B cell (primary cell): ENCODE measurements around the gene CSMD2. TPM values are rescaled to one million over a fixed set of nuclear protein-coding genes. Genes with fewer than 3 reads are reported as not detected.

ENCODE experiments used
- ATAC-seq: fragments of 200-7000 bp; cut with Tn5 transposase; one replicate; pipeline ENCODE4 v1.10.0; 2021; ENCODE audit warnings: low read depth, mild to moderate bottlenecking, moderate number of reproducible peaks, moderate library complexity
- CTCF ChIA-PET: fragments of 350-600 bp; sonication (Branson Sonifier 250); formaldehyde crosslinking; loops from one replicate; lab custom pipeline; 2021; ENCODE audit warnings: antibody characterized with exemption, inconsistent platforms; lab: Charles Lee
- POLR2A ChIA-PET: fragments of 350-600 bp; sonication (Branson Sonifier 250); formaldehyde crosslinking; loops from one replicate; lab custom pipeline; 2021; ENCODE audit warnings: antibody characterized with exemption; lab: Charles Lee
- DNase-seq: peaks from one replicate; pipeline ENCODE4 v3.0.0; 2013
- H2AFZ ChIP-seq: 2 replicates; pipeline ENCODE4 v1.6.1; 2012; ENCODE audit warnings: mild to moderate bottlenecking, low read depth, low read length; ENCODE audit not compliant: insufficient read depth, poor library complexity, severe bottlenecking
- H3K27ac ChIP-seq, 2 donors: 1 replicate in 1 of 2; 2 replicates in 1 of 2; pipeline ENCODE4 v1.5.1; 2012 to 2013; ENCODE audit warnings: low read length in 2 of 2, mild to moderate bottlenecking in 2 of 2, moderate library complexity in 1 of 2
- H3K27me3 ChIP-seq, 4 experiments: fragments of 200-600 bp in 1 of 4; sonication (generic) in 1 of 4; replicated peaks in 1 of 4; 1 replicate in 2 of 4; 2 replicates in 2 of 4; pipeline versions ENCODE4 v1.6.1 to v1.7.0; 2013 to 2016; ENCODE audit warnings: low read length in 3 of 4, mild to moderate bottlenecking in 2 of 4, mixed read lengths in 1 of 4, moderate library complexity in 1 of 4; ENCODE audit not compliant: insufficient read depth in 4 of 4, control insufficient read depth in 3 of 4; ENCODE audit errors: control extremely low read depth in 1 of 4
- H3K36me3 ChIP-seq, 2 experiments: replicated peaks in 1 of 2; 1 replicate in 1 of 2; 2 replicates in 1 of 2; pipeline versions ENCODE4 v1.6.1 to v1.7.1; 2013; ENCODE audit warnings: low read length in 1 of 2; ENCODE audit not compliant: insufficient read depth in 2 of 2, control insufficient read depth in 1 of 2; ENCODE audit errors: control extremely low read depth in 1 of 2, extremely low read depth in 1 of 2
- H3K4me1 ChIP-seq, 2 donors: fragments of 200-600 bp in 1 of 2; sonication (generic) in 1 of 2; 1 replicate in 1 of 2; 2 replicates in 1 of 2; pipeline versions ENCODE4 v1.5.1 to v1.6.1; 2013 to 2017; ENCODE audit warnings: low read length in 2 of 2; ENCODE audit not compliant: control insufficient read depth in 2 of 2, insufficient read depth in 2 of 2
- H3K4me2 ChIP-seq: replicated peaks from 2 replicates; pipeline ENCODE3; 2012; ENCODE audit warnings: mild to moderate bottlenecking, low read depth, low read length; ENCODE audit not compliant: poor library complexity, severe bottlenecking
- H3K4me3 ChIP-seq, 5 experiments: fragments of 200-600 bp in 1 of 5; sonication (generic) in 1 of 5; 1 replicate in 3 of 5; 2 replicates in 2 of 5; pipeline versions ENCODE4 v1.5.1 to v1.7.0; 2011 to 2016; ENCODE audit warnings: low read length in 4 of 5, mild to moderate bottlenecking in 4 of 5, low read depth in 2 of 5, control low read depth in 1 of 5, moderate library complexity in 1 of 5; ENCODE audit not compliant: insufficient read depth in 1 of 5; ENCODE audit errors: control extremely low read depth in 1 of 5, extremely low read depth in 1 of 5
- H3K79me2 ChIP-seq: fragments of 200-600 bp; sonication (generic); one replicate; pipeline ENCODE4 v1.6.0; 2016; ENCODE audit warnings: low read length; ENCODE audit not compliant: control insufficient read depth, insufficient read depth
- H3K9ac ChIP-seq: fragments of 200-600 bp; sonication (generic); 2 replicates; pipeline ENCODE4 v1.6.1; 2017; ENCODE audit warnings: mild to moderate bottlenecking, low read length, moderate library complexity
- H3K9me3 ChIP-seq, 3 donors: one replicate each; pipeline versions ENCODE4 v1.6.1 to v1.7.1; 2013; ENCODE audit warnings: low read length in 2 of 3; ENCODE audit not compliant: control insufficient read depth in 2 of 3, insufficient read depth in 1 of 3; ENCODE audit errors: control extremely low read depth in 1 of 3
- H4K20me1 ChIP-seq: 2 replicates; pipeline ENCODE4 v1.6.0; 2012; ENCODE audit warnings: mild to moderate bottlenecking, low read length; ENCODE audit not compliant: insufficient read depth, control insufficient read depth, poor library complexity, severe bottlenecking
- H3K27ac Mint-ChIP-seq: one replicate; pipeline ENCODE4 v1.8.0; 2021; ENCODE audit warnings: mixed read lengths
- H3K27me3 Mint-ChIP-seq: one replicate; pipeline ENCODE4 v1.8.0; 2021; ENCODE audit warnings: mixed read lengths
- H3K4me1 Mint-ChIP-seq: one replicate; pipeline ENCODE4 v1.8.0; 2021; ENCODE audit warnings: mixed read lengths
- H3K4me3 Mint-ChIP-seq: one replicate; pipeline ENCODE4 v1.8.0; 2021; ENCODE audit warnings: mixed read lengths
- H3K9me3 Mint-ChIP-seq: one replicate; pipeline ENCODE4 v1.8.0; 2022; ENCODE audit warnings: mixed read lengths; ENCODE audit not compliant: insufficient read depth
- EZH2 ChIP-seq: IDR thresholded peaks from 2 replicates; pipeline ENCODE4 v1.6.1; 2012; ENCODE audit warnings: borderline replicate concordance, low read depth, mild to moderate bottlenecking, moderate library complexity, low read length; ENCODE audit not compliant: insufficient read depth, poor library complexity, severe bottlenecking
- WGBS: methylation state at CpG from one replicate; pipeline ENCODE4 v1.1.5; 2013; ENCODE audit warnings: missing lambda C conversion rate; ENCODE audit not compliant: insufficient coverage; 5-methylcytosine and 5-hydroxymethylcytosine counted together
- intact Hi-C: fragments of 100-400 bp; cut with micrococcal nuclease; formaldehyde crosslinking; loops from one replicate; pipeline ENCODE4 v1.10.0; 2022
- polyA plus RNA-seq: library from polyadenylated mRNA; depleted of rRNA; stranded (reverse); fragments of >200 nt; gene quantifications from 2 replicates; pipeline ENCODE4 v1.2.3, GENCODE V29; 2012
- total RNA-seq, 2 donors: library from RNA; stranded (reverse); fragments of 120-200 nt in 1 of 2; gene quantifications; 1 replicate in 1 of 2; 2 replicates in 1 of 2; pipeline versions ENCODE4 v1.2.3 to v1.2.4, GENCODE V29; 2013 to 2022
- TF ChIP-seq, protein P1 (sequence below): fragments of 200-600 bp; IDR thresholded peaks from one replicate; pipeline ENCODE4 v1.8.0; 2022; ENCODE audit warnings: antibody characterized with exemption, mild to moderate bottlenecking

The CSMD2 gene
- total and polyA plus RNA-seq, 2 donors (not counting 1 experiment from before 2014, with no cell fraction given) = not detected

DNA sequence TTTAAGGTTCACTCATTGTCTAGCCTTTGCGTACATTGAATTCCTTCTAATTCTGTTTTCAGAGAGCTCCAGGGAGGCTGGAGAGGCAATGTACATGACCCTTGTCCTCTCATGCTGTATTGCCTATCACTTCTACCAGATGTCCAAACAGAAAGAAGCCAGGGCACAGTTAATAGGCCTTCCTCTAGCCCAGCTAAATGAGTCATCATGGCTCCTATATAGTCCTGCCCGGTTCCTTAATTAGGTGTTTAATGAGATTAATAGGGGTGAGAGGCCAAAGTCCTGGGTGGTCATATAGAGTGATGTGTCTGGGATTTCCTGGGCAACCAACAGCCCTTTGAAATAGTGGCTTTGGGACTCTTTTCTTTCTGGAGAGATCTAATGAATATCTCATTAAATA lies 616.3 kb downstream of the CSMD2 start:
- H3K79me2 ChIP-seq = no peaks in the 10 kb centered on the region
- no peak overlapping the region for H3K27ac ChIP-seq
- no peaks in the 10 kb centered on the region for H3K36me3 ChIP-seq
- CTCF ChIA-PET = no interaction called here
- H4K20me1 ChIP-seq = no peaks in the 10 kb centered on the region
- Mint-ChIP-seq H3K27ac (no peak overlapping the region), H3K4me3 (no peak overlapping the region), H3K27me3 (peaks cover 30% of the 10 kb centered on the region), H3K9me3 (peaks cover 6% of the 10 kb centered on the region), H3K4me1 (no peaks in the 10 kb centered on the region)
- peaks cover 0 to 5% (median 0%) of the 10 kb centered on the region in 4 experiments for H3K27me3 ChIP-seq
- TF ChIP-seq EZH2 = no peak
- TF ChIP-seq, protein P1, sequence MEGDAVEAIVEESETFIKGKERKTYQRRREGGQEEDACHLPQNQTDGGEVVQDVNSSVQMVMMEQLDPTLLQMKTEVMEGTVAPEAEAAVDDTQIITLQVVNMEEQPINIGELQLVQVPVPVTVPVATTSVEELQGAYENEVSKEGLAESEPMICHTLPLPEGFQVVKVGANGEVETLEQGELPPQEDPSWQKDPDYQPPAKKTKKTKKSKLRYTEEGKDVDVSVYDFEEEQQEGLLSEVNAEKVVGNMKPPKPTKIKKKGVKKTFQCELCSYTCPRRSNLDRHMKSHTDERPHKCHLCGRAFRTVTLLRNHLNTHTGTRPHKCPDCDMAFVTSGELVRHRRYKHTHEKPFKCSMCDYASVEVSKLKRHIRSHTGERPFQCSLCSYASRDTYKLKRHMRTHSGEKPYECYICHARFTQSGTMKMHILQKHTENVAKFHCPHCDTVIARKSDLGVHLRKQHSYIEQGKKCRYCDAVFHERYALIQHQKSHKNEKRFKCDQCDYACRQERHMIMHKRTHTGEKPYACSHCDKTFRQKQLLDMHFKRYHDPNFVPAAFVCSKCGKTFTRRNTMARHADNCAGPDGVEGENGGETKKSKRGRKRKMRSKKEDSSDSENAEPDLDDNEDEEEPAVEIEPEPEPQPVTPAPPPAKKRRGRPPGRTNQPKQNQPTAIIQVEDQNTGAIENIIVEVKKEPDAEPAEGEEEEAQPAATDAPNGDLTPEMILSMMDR = no peak
- DNase-seq (no peak), ATAC-seq (no peak)
- intact Hi-C loops = no loop called here
- 100% methylated on average over 1 of the region's 2 CpGs for WGBS
- no peak overlapping the region for H3K4me2 ChIP-seq
- H3K9me3 ChIP-seq = peaks cover 0 to 18% (median 9%) of the 10 kb centered on the region in 3 donors
- no peak overlapping the region for H2AFZ ChIP-seq
- H3K9ac ChIP-seq = no peak overlapping the region
- no peak overlapping the region for H3K4me3 ChIP-seq
- POLR2A ChIA-PET = no interaction called here
- H3K4me1 ChIP-seq = no peaks in the 10 kb centered on the region

DNA sequence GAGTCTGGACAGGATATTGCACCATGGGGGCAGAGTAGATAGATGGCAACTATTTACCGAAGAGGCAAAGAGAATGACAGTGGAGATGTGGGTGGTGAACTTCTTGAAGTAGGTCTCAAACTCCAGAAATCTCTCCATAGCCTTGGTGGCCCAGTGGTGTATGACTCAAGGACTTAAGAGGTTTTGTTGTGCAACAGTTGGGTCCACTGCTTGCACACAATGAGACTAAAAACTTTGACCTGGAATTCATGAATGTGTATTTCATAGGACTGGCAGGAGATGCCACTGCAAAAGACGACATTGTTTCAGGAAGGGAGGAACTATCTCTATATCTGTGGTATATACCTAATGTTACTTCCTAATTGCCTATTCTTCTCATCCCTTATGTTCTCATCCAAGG lies 616.7 kb downstream of the CSMD2 start:
- Mint-ChIP-seq H3K4me3 (no peak overlapping the region), H3K9me3 (peaks cover 6% of the 10 kb centered on the region), H3K27me3 (peaks cover 31% of the 10 kb centered on the region), H3K27ac (no peak overlapping the region), H3K4me1 (no peaks in the 10 kb centered on the region)
- TF ChIP-seq EZH2 = no peak
- TF ChIP-seq, protein P1 = no peak
- intact Hi-C loops = no loop called here
- 100% methylated on average over 1 of the region's 2 CpGs for WGBS
- no peaks in the 10 kb centered on the region for H3K36me3 ChIP-seq
- H3K4me3 ChIP-seq = no peak overlapping the region
- ATAC-seq (no peak), DNase-seq (no peak)
- no peak overlapping the region for H3K9ac ChIP-seq
- no peaks in the 10 kb centered on the region for H3K4me1 ChIP-seq
- H3K27me3 ChIP-seq = peaks cover 0 to 5% (median 0%) of the 10 kb centered on the region in 4 experiments
- no peak overlapping the region for H3K27ac ChIP-seq
- no peaks in the 10 kb centered on the region for H4K20me1 ChIP-seq
- POLR2A ChIA-PET = no interaction called here
- H3K9me3 ChIP-seq = peaks cover 0 to 18% (median 9%) of the 10 kb centered on the region in 3 donors
- H2AFZ ChIP-seq = no peak overlapping the region
- CTCF ChIA-PET = no interaction called here
- no peak overlapping the region for H3K4me2 ChIP-seq
- no peaks in the 10 kb centered on the region for H3K79me2 ChIP-seq
